K562 (cell line): Measurements from ENCODE around the gene RNF41. TPM values are rescaled to one million over a fixed set of nuclear protein-coding genes. Genes with fewer than 3 reads are reported as not detected.

Source experiments
- ATAC-seq: fragments of 200-7000 bp; cut with Tn5 transposase; 3 replicates; pipeline ENCODE4 v1.9.1; 2020; ENCODE audit warnings: moderate library complexity
- BruUV-seq: library from RNA; stranded (reverse); fragments of 400-500 nt; replicated peaks from 2 replicates; lab custom pipeline; 2021; lab: Mats Ljungman, UMichigan
- CTCF ChIA-PET: fragments of 300-600 bp; formaldehyde crosslinking; extraction: SDS; loops from one replicate; lab custom pipeline; 2021; ENCODE audit warnings: low intra/inter-chr PET ratio; lab: Yijun Ruan, JAX
- POLR2A ChIA-PET: fragments of 300-600, 350-650 bp; sonication (Branson Sonifier 250); formaldehyde crosslinking; extraction: SDS; loops from one replicate; lab custom pipeline; 2021; ENCODE audit warnings: antibody characterized with exemption, inconsistent platforms; lab: Yijun Ruan, JAX
- DNase-seq, 4 experiments: peaks; one replicate each; pipeline versions ENCODE4 v3.0.0 to v3.0.0-alpha.2; 2011 to 2018; ENCODE audit warnings: low spot score in 3 of 4, mixed read lengths in 3 of 4; ENCODE audit errors: extremely low read depth in 1 of 4
- FAIRE-seq: peaks from 2 replicates; lab custom pipeline; 2011; peaks lifted over from hg19 to GRCh38; lab: Jason Lieb, UNC
- H2AFZ ChIP-seq: 2 replicates; pipeline ENCODE4 v1.6.0; 2011; ENCODE audit warnings: low read depth, low read length, control low read depth, inconsistent platforms
- H3K27ac ChIP-seq: fragments of 200-600 bp; 3 replicates; pipeline ENCODE4 v1.8.0; 2011; ENCODE audit warnings: low read depth, mild to moderate bottlenecking, control low read depth, inconsistent platforms, low read length, moderate library complexity, mixed read lengths; ENCODE audit errors: extremely low read depth
- H3K27me3 ChIP-seq, 2 experiments: fragments of 300-600 bp in 1 of 2; 2 replicates in 1 of 2; 3 replicates in 1 of 2; pipeline versions ENCODE4 v1.6.0 to v1.8.0; 2011; ENCODE audit warnings: inconsistent platforms in 2 of 2, low read length in 2 of 2, mild to moderate bottlenecking in 1 of 2, mixed read lengths in 1 of 2, moderate library complexity in 1 of 2; ENCODE audit not compliant: control insufficient read depth in 2 of 2, insufficient read depth in 2 of 2
- H3K36me3 ChIP-seq: fragments of 300-600 bp; 3 replicates; pipeline ENCODE4 v1.8.0; 2011; ENCODE audit warnings: mild to moderate bottlenecking, low read length, inconsistent platforms; ENCODE audit not compliant: control insufficient read depth, insufficient read depth
- H3K4me1 ChIP-seq, 2 experiments: fragments of 200-600 bp in 1 of 2; replicated peaks in 1 of 2; 2 replicates in 1 of 2; 3 replicates in 1 of 2; pipeline versions ENCODE4 v1.5.1 to v1.8.0; 2011; ENCODE audit warnings: inconsistent platforms in 2 of 2, low read length in 2 of 2, mild to moderate bottlenecking in 1 of 2, mixed read lengths in 1 of 2, moderate library complexity in 1 of 2; ENCODE audit not compliant: control insufficient read depth in 2 of 2, insufficient read depth in 2 of 2
- H3K4me2 ChIP-seq: 2 replicates; pipeline ENCODE4 v1.6.1; 2011; ENCODE audit warnings: low read length, control low read depth, inconsistent platforms, mixed read lengths; ENCODE audit not compliant: insufficient read depth
- H3K4me3 ChIP-seq: fragments of 200-600 bp; sonication (generic), shearing (Covaris generic); 2 replicates; pipeline ENCODE4 v1.5.1; 2016; ENCODE audit warnings: control low read depth, inconsistent platforms
- H3K79me2 ChIP-seq: fragments of 200-600 bp; 3 replicates; pipeline ENCODE4 v1.8.0; 2011; ENCODE audit warnings: low read length, inconsistent platforms; ENCODE audit not compliant: control insufficient read depth, insufficient read depth
- H3K9ac ChIP-seq, 2 experiments: 2 replicates each; pipeline versions ENCODE4 v1.6.0 to v1.6.1; 2011; ENCODE audit warnings: low read depth in 2 of 2, low read length in 2 of 2, control low read depth in 1 of 2, inconsistent platforms in 1 of 2, mild to moderate bottlenecking in 1 of 2, mixed read lengths in 1 of 2; ENCODE audit not compliant: insufficient read depth in 1 of 2
- H3K9me1 ChIP-seq: one replicate; pipeline ENCODE4 v1.6.0; 2011; ENCODE audit warnings: inconsistent platforms, mild to moderate bottlenecking, low read length, moderate library complexity; ENCODE audit not compliant: control insufficient read depth, insufficient read depth
- H3K9me3 ChIP-seq: replicated peaks from 2 replicates; pipeline ENCODE4 v1.5.1; 2011; ENCODE audit warnings: low read depth, low read length, inconsistent platforms; ENCODE audit not compliant: control insufficient read depth, insufficient read depth
- H4K20me1 ChIP-seq: replicated peaks from 2 replicates; pipeline ENCODE4 v1.6.1; 2011; ENCODE audit warnings: low read length, inconsistent platforms, mixed read lengths; ENCODE audit not compliant: control insufficient read depth, insufficient read depth
- BCLAF1 ChIP-seq, 2 experiments: fragments of 450-650 bp in 1 of 2; IDR thresholded peaks; 2 replicates each; pipeline ENCODE4 v1.6.1; 2011 to 2017; ENCODE audit warnings: low read depth in 2 of 2, antibody characterized with exemption in 1 of 2, borderline replicate concordance in 1 of 2, low read length in 1 of 2, mild to moderate bottlenecking in 1 of 2, mixed read lengths in 1 of 2; ENCODE audit not compliant: control insufficient read depth in 1 of 2
- GTF2F1 ChIP-seq: IDR thresholded peaks from 2 replicates; pipeline ENCODE4 v1.6.1; 2011; ENCODE audit warnings: low read depth, low read length, improper control_type of control experiment
- HDAC1 ChIP-seq, 2 experiments: fragments of 450-650 bp; IDR thresholded peaks; 2 replicates each; pipeline ENCODE4 v1.6.1; 2016 to 2017; ENCODE audit warnings: inconsistent platforms in 1 of 2, mild to moderate bottlenecking in 1 of 2, moderate library complexity in 1 of 2
- HMGXB4 ChIP-seq: sonication (generic); formaldehyde crosslinking; IDR thresholded peaks from 2 replicates; pipeline ENCODE4 v1.8.1; 2023; ENCODE audit warnings: mild to moderate bottlenecking, missing genetic modification reagents
- PHB ChIP-seq: fragments of 250-450 bp; sonication (Bioruptor Pico); IDR thresholded peaks from 2 replicates; pipeline ENCODE4 v1.5.0; 2021
- RCOR1 ChIP-seq, 2 experiments: IDR thresholded peaks; 2 replicates each; pipeline ENCODE4 v1.6.1; 2012; ENCODE audit warnings: low read depth in 2 of 2, low read length in 2 of 2, borderline replicate concordance in 1 of 2, improper control_type of control experiment in 1 of 2
- STAT5B ChIP-seq: fragments of 250-450 bp; sonication (Bioruptor Pico); IDR thresholded peaks from 2 replicates; pipeline ENCODE4 v1.8.0; 2021; ENCODE audit warnings: mild to moderate bottlenecking, inconsistent platforms
- SUPT5H ChIP-seq: fragments of 450-650 bp; IDR thresholded peaks from 2 replicates; pipeline ENCODE4 v1.6.1; 2016
- VEZF1 ChIP-seq: fragments of 200-800 bp; sonication (Bioruptor generic); IDR thresholded peaks from 2 replicates; pipeline ENCODE4 v1.6.1; 2017; ENCODE audit warnings: missing genetic modification characterization, missing compliant biosample characterization
- ZNF384 ChIP-seq: IDR thresholded peaks from 2 replicates; pipeline ENCODE4 v1.6.1; 2012; ENCODE audit warnings: low read depth, low read length, improper control_type of control experiment
- ZNF778 ChIP-seq: fragments of 450-650 bp; formaldehyde crosslinking; IDR thresholded peaks from 2 replicates; pipeline ENCODE4 v1.4.0; 2020; ENCODE audit warnings: mild to moderate bottlenecking, moderate library complexity
- WGBS: fragments of 100-300 bp; shearing (Covaris generic); methylation state at CpG from one replicate; pipeline ENCODE4 v1.1.6; 2016; ENCODE audit warnings: low coverage, mixed read lengths; ENCODE audit not compliant: insufficient coverage; ENCODE audit errors: missing lambda C conversion rate; 5-methylcytosine and 5-hydroxymethylcytosine counted together
- in situ Hi-C: fragments of 300-500 bp; cut with MboI; formaldehyde crosslinking; loops from 4 replicates; pipeline ENCODE4 v1.15.0; 2018; ENCODE audit warnings: inconsistent platforms, mixed read lengths
- intact Hi-C: fragments of 100-400 bp; cut with micrococcal nuclease; formaldehyde crosslinking; loops from 2 replicates; pipeline ENCODE4 v1.14.2; 2022
- polyA plus RNA-seq, 8 experiments: library from polyadenylated mRNA; depleted of rRNA in 4 of 8; stranded (reverse) in 5 of 8; unstranded in 3 of 8; fragments of >200 nt; fragmentation: Nextera tagmentation in 2 of 8; fragmentation: Illumina TruSeq in 1 of 8; extraction: Ambion mirVana in 2 of 8; extraction: Trizol in 1 of 8; gene quantifications; 2 replicates each; pipeline versions ENCODE4 v1.2.1 to v1.2.3, GENCODE V29; 2011 to 2014; ENCODE audit warnings: inconsistent platforms in 1 of 8, missing spikeins in 1 of 8
- total RNA-seq, 7 experiments: library from RNA; depleted of rRNA in 6 of 7; stranded (reverse); fragments of >200 nt in 6 of 7; fragmentation: Illumina TruSeq in 2 of 7; extraction: Trizol in 2 of 7; gene quantifications; 2 replicates each; pipeline versions ENCODE4 v1.2.1 to v1.2.3, GENCODE V29; 2011 to 2021; ENCODE audit warnings: low replicate concordance in 1 of 7

RNF41 gene
- total and polyA plus RNA-seq, 9 of the 15 experiments (the other 6 are each of a cell fraction or from before 2014, with no cell fraction given): 28.2 to 46.8 (median 33.8) TPM

GRCh38 chr12:56202366-56202765 lies 19.4 kb downstream of the RNF41 start (continued):
- TF ChIP-seq VEZF1 (CRISPR knock-in tag) (peak; percentile 24; the same call in 1 of the 2 replicates), ZNF384 (peak; percentile 54; the same call in 1 of the 2 replicates)
- TF ChIP-seq, all 486 proteins: peak for 19

- no peak overlapping the region for H3K9ac ChIP-seq
- H3K27me3 ChIP-seq: no peaks in the 10 kb centered on the region
- H3K4me3 ChIP-seq: no peak overlapping the region
- peaks cover 0 to 10% of the 10 kb centered on the region in 2 experiments; a peak in 3 of 5 replicates for H3K4me1 ChIP-seq
- no peak overlapping the region for H3K4me2 ChIP-seq
- H3K27ac ChIP-seq: no peak overlapping the region
- in situ Hi-C loops (no loop called here), intact Hi-C loops (no loop called here)
- FAIRE-seq (no peak), DNase-seq (no peak), ATAC-seq (no peak)
- no peaks in the 10 kb centered on the region for H3K9me1 ChIP-seq
- H3K9me3 ChIP-seq: no peaks in the 10 kb centered on the region
- ChIA-PET CTCF (no interaction called here), POLR2A (interaction anchor here (0.5 to 1.5 kb wide), 5 partner anchors 9 to 81 kb away, joined by 3 to 4 read pairs (median 3); partner anchors contain the start of genes RNF41, SMARCC2 and ZC3H10)
- H2AFZ ChIP-seq: no peak overlapping the region
- no peaks in the 10 kb centered on the region for H3K36me3 ChIP-seq
- 64% methylated on average over 1 of the region's 1 CpG for WGBS
- BruUV-seq: no TSS peak
- no peaks in the 10 kb centered on the region for H3K79me2 ChIP-seq
- H4K20me1 ChIP-seq: no peaks in the 10 kb centered on the region
- TF ChIP-seq SUPT5H: no peak
- no peak for TF ChIP-seq HDAC1 (IDR thresholded peaks at IDR 0.05)
- no peak for TF ChIP-seq RCOR1 (IDR thresholded peaks at IDR 0.05; ENCODE audit: borderline replicate concordance in 1 of 2, low read depth in 2 of 2, low read length in 2 of 2)
- TF ChIP-seq GTF2F1: no peak
- no peak for TF ChIP-seq ZNF778
- TF ChIP-seq HMGXB4 (CRISPR knock-in tag): no peak
- TF ChIP-seq STAT5B: no peak
- TF ChIP-seq BCLAF1 (IDR thresholded peaks at IDR 0.05; ENCODE audit: borderline replicate concordance in 1 of 2, control insufficient read depth in 1 of 2, low read depth in 2 of 2, low read length in 1 of 2): no peak
- no peak for TF ChIP-seq PHB (CRISPR knock-in tag)
These were observed 22.9 kb downstream of the RNF41 start for GRCh38 chr12:56198836-56199235.
